Muscle of leg (tissue), 11 donors: Measurements from ENCODE around the gene ARSB. TPM values are rescaled to one million over a fixed set of nuclear protein-coding genes. Genes with fewer than 3 reads are reported as not detected.
A peak's percentile ranks its signal among the peaks of the same experiment; 100 is the strongest.

Experiments used
- DNase-seq: peaks from one replicate; pipeline ENCODE4 v3.0.0; 2013
- H3K27ac ChIP-seq: one replicate; pipeline ENCODE4 v1.5.1; 2013; ENCODE audit warnings: mild to moderate bottlenecking, low read length, control low read depth
- H3K27me3 ChIP-seq: one replicate; pipeline ENCODE4 v1.6.1; 2013; ENCODE audit warnings: low read length; ENCODE audit not compliant: control insufficient read depth, insufficient read depth
- H3K36me3 ChIP-seq: one replicate; pipeline ENCODE4 v1.6.1; 2013; ENCODE audit warnings: low read length; ENCODE audit not compliant: control insufficient read depth, insufficient read depth
- H3K4me1 ChIP-seq: one replicate; pipeline ENCODE4 v1.6.1; 2013; ENCODE audit warnings: low read length; ENCODE audit not compliant: control insufficient read depth, insufficient read depth
- H3K4me3 ChIP-seq: one replicate; pipeline ENCODE4 v1.5.1; 2013; ENCODE audit warnings: low read length, control low read depth
- H3K9me3 ChIP-seq: replicated peaks from 2 replicates; pipeline ENCODE4 v1.6.1; 2013; ENCODE audit warnings: low read depth, low read length; ENCODE audit not compliant: control insufficient read depth
- WGBS: methylation state at CpG from one replicate; pipeline ENCODE4 v1.1.5; 2013; ENCODE audit warnings: missing lambda C conversion rate; ENCODE audit not compliant: insufficient coverage; 5-methylcytosine and 5-hydroxymethylcytosine counted together
- polyA plus RNA-seq, 8 donors: library from polyadenylated mRNA; unstranded; fragments of 120-200 nt; gene quantifications; one replicate each; pipeline versions ENCODE4 v1.2.1 to v1.2.3, GENCODE V29; 2013; ENCODE audit warnings: inconsistent platforms in 1 of 8, low replicate concordance in 1 of 8; ENCODE audit not compliant: insufficient read length in 8 of 8, insufficient read depth in 1 of 8
- total RNA-seq: library from RNA; stranded (reverse); fragments of 120-200 nt; gene quantifications from one replicate; pipeline ENCODE4 v1.2.4, GENCODE V29; 2013

Gene ARSB
- total and polyA plus RNA-seq, 9 donors = 15.2 to 27.6 (median 21.2) TPM

DNA sequence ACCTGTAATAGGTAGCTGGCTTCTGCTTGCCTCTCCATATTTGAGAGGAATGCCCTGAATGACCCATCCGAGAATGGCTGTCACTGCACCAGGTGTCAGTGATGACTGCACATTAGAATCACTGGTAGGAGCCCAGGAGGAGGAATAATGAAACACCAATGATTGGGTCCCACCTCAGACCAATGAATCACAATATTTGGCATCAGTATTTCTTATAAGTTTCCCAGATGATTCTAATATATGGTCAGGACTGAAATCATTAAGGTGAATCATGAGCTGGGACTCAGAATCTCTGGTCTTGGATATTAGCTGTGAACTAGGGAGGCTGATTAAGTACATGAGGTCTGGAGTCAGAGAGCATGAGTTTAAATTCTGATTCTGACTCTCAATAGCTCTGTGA is 23.4 kb downstream of the ARSB start:
- Histone ChIP-seq H3K36me3 (peaks cover 2% of the 10 kb centered on the region), H3K4me1 (peaks cover 7% of the 10 kb centered on the region), H3K27me3 (no peaks in the 10 kb centered on the region), H3K4me3 (no peak overlapping the region), H3K9me3 (no peaks in the 10 kb centered on the region), H3K27ac (no peak overlapping the region)
- 100% methylated on average over 1 of the region's 1 CpG for WGBS
- no peak for DNase-seq

DNA sequence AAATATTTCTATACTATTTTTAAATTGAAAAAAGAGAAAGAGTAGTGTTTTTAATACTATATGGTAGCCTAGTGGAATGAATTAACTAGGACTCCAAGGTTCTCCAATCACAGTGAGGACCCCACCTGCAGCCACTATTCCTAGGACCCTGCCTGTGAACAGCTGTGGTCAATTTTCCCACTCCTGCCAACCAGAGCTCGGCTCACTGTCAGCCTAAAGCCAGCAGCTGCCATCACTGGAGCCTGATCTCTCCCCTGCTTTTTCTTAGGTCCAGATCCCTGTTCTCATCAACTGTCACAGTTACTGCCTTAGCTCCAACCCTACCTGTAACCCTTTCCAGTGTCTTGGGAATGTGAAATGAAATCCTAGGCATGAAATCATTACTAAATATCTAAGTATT is 25.3 kb downstream of the ARSB start:
- Histone ChIP-seq H3K4me1 (peaks cover 7% of the 10 kb centered on the region), H3K27me3 (no peaks in the 10 kb centered on the region), H3K9me3 (no peaks in the 10 kb centered on the region), H3K36me3 (peaks cover 7% of the 10 kb centered on the region), H3K27ac (no peak overlapping the region), H3K4me3 (no peak overlapping the region)
- WGBS = 36% methylated on average over 1 of the region's 1 CpG
- DNase-seq = peak; percentile 61

DNA sequence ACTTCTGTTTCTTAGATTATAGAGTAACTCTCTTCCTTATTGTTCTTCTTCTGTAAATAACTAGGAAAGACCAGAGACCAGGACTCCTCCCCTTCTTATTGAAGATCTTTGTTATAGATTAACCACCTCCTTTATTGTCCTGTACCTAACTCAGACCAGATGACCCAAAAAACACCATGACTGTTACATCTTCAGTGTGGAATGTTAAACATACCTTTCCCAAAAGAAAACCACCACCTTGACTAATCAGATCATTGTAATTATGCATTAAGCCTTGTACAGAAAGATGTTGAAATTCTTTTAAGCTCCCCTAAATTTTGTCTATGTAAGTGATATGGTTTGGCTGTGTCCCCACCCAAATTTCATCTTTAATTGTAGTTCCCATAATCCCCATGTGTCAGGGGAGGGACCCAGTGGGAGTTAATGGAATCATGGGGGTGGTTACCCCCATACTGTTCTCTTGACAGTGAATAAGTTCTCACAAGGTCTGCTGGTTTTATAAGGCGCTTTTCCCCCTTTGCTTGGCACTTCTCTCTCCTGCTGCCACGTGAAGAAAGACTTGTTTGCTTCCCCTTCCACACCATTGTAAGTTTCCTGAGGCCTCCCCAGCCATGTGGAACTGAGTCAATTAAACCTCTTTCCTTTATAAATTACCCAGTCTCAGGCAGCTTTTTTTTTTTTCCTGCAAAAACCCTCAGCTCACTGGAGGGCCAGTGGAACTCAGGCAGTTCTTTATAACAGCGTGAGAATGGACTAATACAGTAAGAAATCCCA is 26.3 kb downstream of the ARSB start:
- WGBS = 54% methylated on average over 2 of the region's 3 CpGs
- peaks cover 5% of the 10 kb centered on the region for H3K36me3 ChIP-seq
- H3K4me1 ChIP-seq = peaks cover 7% of the 10 kb centered on the region
- no peak overlapping the region for H3K4me3 ChIP-seq
- DNase-seq = no peak
- H3K27me3 ChIP-seq = no peaks in the 10 kb centered on the region
- no peaks in the 10 kb centered on the region for H3K9me3 ChIP-seq
- no peak overlapping the region for H3K27ac ChIP-seq

DNA sequence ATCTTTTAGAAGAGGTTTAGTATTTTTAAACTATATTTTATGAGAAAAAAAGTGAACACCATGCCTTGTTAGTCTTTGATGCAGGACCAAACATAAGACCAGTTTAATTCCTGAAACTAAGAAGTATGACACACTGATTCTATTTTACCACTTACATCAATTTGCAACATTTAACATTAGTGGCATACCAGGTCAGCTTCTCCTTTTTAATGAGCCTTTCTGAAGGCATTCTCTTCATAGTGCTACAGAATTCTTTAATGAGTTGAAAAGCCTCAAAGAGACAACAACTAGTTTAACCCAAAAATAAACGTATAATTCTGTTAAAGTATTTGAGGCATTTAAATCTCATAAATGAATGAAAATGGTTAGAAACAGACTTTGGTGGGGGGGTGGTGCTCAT is 28.2 kb downstream of the ARSB start:
- no peak for DNase-seq
- Histone ChIP-seq H3K4me3 (no peak overlapping the region), H3K27me3 (no peaks in the 10 kb centered on the region), H3K4me1 (peaks cover 3% of the 10 kb centered on the region), H3K27ac (no peak overlapping the region), H3K36me3 (peaks cover 5% of the 10 kb centered on the region), H3K9me3 (no peaks in the 10 kb centered on the region)
- no CpG with 5 or more reads among the region's 1 CpG for WGBS

DNA sequence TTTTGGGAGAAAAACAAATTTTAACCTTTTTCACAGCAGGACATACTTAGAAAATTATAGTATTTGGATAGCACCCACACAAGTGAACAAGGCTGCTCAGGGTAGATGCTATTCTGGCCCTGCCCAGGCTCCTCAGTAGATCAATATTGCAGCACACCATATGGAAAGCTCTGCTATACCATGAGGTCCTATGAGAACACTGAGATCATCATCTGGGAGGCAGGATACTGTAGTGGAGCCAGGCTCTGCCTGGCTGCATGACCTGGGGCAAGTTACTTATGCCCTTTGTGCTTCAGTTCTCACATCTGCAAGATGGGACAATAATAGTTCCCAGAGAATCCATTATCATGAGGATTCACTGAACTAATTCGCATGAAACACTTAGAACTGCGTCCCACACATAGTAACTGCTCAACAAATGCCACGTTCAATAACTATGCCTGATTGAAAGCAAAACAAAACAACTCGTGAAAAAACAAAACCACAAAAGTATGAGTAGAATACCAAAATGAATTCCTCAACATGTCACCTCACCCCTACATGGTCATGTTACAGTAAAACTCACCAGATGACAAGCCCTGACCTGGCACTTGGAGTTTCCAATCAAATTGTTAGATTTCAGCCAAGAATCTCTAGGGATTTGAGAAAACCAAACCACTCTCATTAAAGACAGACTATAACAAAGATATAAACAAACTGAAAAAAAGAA is 31.9 kb downstream of the ARSB start:
- WGBS = 86% methylated on average over 3 of the region's 4 CpGs
- Histone ChIP-seq H3K9me3 (no peaks in the 10 kb centered on the region), H3K4me3 (no peak overlapping the region), H3K4me1 (no peaks in the 10 kb centered on the region), H3K36me3 (peaks cover 5% of the 10 kb centered on the region), H3K27ac (no peak overlapping the region), H3K27me3 (no peaks in the 10 kb centered on the region)
- no peak for DNase-seq

DNA sequence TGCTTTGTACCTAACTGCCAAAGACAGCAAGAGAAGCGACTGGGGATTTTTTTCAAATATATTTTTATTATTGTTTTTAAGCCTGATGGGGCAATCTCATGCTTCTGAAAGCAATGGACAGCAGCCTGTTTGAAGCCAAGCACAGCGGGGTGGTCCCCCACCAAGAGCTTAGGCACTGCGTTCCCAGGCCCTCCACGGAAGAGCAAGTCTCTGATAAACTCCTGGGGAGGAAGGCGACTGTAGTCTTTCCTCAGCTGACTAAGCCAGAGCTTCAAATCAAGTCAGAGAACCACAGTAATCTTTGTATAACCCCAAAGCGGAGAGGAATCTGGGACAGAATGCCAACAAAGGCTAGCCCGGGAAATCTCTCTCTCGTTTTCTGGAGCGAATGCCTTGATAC is 54.4 kb downstream of the ARSB start:
- 58% methylated on average over 4 of the region's 9 CpGs for WGBS
- Histone ChIP-seq H3K4me1 (peaks cover 3% of the 10 kb centered on the region), H3K4me3 (no peak overlapping the region), H3K36me3 (no peaks in the 10 kb centered on the region), H3K27me3 (no peaks in the 10 kb centered on the region), H3K9me3 (no peaks in the 10 kb centered on the region), H3K27ac (no peak overlapping the region)
- DNase-seq = no peak

DNA sequence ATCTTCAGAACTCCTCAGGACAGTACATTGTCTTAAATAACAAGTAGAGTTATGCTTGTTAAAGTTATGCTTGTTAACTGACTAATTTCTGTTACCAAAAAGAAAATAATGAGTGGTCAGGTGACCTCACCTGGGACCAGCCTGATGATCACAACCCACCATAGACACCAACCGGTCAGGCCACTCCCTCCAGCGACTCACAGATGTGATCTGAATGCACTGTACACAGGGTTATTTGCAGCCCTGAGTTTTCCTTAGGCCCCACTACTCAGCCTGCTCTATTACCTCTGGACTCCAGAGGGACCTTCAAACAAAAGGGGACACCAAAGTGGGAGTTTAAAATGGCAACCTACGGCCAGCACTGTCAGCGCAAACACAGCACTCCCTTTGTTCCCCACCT is 55.3 kb downstream of the ARSB start:
- Histone ChIP-seq H3K27ac (no peak overlapping the region), H3K36me3 (no peaks in the 10 kb centered on the region), H3K9me3 (no peaks in the 10 kb centered on the region), H3K4me3 (no peak overlapping the region), H3K27me3 (no peaks in the 10 kb centered on the region), H3K4me1 (peaks cover 3% of the 10 kb centered on the region)
- WGBS = 78% methylated on average over 2 of the region's 4 CpGs
- DNase-seq = no peak

DNA sequence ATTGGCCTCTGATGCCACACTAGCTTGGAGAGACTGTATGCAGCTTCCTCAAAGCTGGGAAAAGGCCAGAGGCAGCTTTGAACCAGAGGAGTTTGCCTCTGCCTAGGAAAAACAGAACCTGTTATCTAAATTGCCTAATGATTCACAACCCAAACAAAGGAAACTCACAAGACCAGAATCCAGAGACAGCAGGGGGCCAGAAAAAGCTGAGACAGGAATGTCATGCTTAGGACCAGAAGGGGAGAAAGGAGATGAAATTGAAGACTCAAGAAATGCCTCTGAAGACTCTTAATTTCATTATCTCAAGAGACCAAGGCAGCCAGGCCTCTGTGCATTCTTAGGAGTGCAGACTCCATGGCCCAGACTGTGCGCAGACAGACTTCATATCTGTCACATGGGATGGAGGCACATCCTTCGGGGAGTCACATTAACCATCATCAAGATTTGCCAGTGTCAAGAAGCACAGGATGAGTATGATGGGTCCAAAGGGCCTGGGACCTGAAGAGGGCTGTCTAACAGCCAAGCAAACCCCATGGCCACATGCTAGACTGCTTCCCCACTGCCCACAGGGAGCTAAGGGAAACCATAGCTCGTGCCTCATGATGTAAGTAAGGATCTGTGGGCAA is 57.3 kb downstream of the ARSB start:
- Histone ChIP-seq H3K4me1 (peaks cover 3% of the 10 kb centered on the region), H3K36me3 (no peaks in the 10 kb centered on the region), H3K27ac (no peak overlapping the region), H3K27me3 (no peaks in the 10 kb centered on the region), H3K9me3 (no peaks in the 10 kb centered on the region), H3K4me3 (no peak overlapping the region)
- no CpG with 5 or more reads among the region's 3 CpGs for WGBS
- DNase-seq = no peak

DNA sequence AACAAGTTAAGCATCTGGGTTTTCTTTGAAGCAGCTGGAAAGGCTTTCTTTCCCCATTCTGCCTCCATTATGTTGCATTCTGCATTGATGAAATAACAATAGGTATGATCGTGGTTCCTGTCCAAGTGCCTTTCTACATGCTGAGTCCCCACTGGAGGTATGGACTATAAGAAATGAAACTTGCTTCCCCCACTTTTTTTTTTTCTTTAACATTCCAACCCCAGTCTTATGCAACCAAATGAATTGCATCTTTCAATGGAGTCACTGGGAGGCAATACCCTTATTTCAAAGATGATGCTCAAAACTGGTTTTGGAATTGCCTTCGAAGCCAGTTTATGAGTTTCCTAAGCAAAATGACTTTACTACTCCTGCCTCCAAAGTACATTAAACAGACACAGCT is 58.9 kb downstream of the ARSB start:
- H3K27me3 ChIP-seq = no peaks in the 10 kb centered on the region
- no peak for DNase-seq
- no peaks in the 10 kb centered on the region for H3K9me3 ChIP-seq
- no peak overlapping the region for H3K27ac ChIP-seq
- no peak overlapping the region for H3K4me3 ChIP-seq
- 88% methylated on average over 1 of the region's 2 CpGs for WGBS
- H3K4me1 ChIP-seq = peaks cover 6% of the 10 kb centered on the region
- peaks cover 2% of the 10 kb centered on the region for H3K36me3 ChIP-seq

DNA sequence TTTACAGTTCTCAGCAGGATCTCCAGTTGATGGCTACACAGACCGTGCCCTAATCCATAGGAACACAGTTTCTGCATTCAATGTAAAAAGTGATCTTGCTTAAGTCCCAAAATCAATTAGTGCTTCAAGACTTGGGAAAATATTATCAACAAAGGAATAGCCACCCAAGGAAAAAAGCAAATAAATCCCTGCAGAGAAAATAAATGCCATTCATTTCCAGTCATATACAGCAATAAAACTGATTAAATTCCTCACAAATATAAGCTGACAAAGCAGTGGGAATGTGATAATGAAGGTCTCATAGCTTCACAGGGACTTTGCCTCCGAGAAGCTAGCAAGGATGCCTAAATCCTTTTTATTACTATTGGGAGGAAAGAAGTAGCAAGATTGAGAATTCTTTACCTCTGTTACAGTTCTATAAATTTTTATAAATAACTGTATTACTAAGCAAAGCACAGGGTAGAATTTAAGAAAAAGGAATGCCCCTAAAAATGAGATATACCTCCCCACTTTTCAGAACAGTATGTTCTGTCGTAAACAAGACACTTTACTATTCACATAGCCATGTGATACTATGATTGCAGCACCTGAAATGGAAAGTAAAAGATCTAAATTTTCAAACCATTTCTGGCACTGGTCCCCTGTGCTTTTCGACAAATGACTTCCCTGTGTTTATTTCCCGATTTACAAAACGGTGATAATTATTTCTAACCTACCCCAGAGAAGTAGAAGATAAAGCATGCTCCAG is 59.8 kb downstream of the ARSB start:
- no CpG with 5 or more reads among the region's 6 CpGs for WGBS
- no peak for DNase-seq
- no peak overlapping the region for H3K4me3 ChIP-seq
- no peaks in the 10 kb centered on the region for H3K9me3 ChIP-seq
- H3K4me1 ChIP-seq = peaks cover 6% of the 10 kb centered on the region
- H3K36me3 ChIP-seq = peaks cover 2% of the 10 kb centered on the region
- H3K27me3 ChIP-seq = no peaks in the 10 kb centered on the region
- H3K27ac ChIP-seq = no peak overlapping the region
